ENCODE measurements around the gene WDR70. TPM values are rescaled to one million over a fixed set of nuclear protein-coding genes. Genes with fewer than 3 reads are reported as not detected.

Gene WDR70
- total and polyA plus RNA-seq, 2 of the 8 experiments (the other 6 are each of a cell fraction or from before 2014, with no cell fraction given) = 10.6 to 37.4 TPM

- Histone ChIP-seq H3K14ac (ENCODE audit: insufficient read length) (no peak overlapping the region), H3K27ac (ENCODE audit: low read depth, low read length) (no peak overlapping the region), H2AK5ac (ENCODE audit: low read depth, low read length) (no peak overlapping the region), H4K91ac (replicated peaks; ENCODE audit: insufficient read length, low read length) (no peak overlapping the region), H3K79me2 (ENCODE audit: control insufficient read depth in 1 of 2, insufficient read depth in 2 of 2, low read length in 2 of 2) (no peaks in the 10 kb centered on the region), H3K18ac (ENCODE audit: extremely low read depth, low read length) (no peak overlapping the region), H2BK15ac (ENCODE audit: low read length) (no peak overlapping the region), H3K23ac (ENCODE audit: insufficient read length) (no peak overlapping the region), H3K4me2 (ENCODE audit: insufficient read depth in 1 of 2, low read depth in 2 of 2, low read length in 2 of 2) (no peak overlapping the region), H3K36me3 (ENCODE audit: control insufficient read depth in 2 of 4, insufficient read depth in 4 of 4, low read length in 3 of 4) (no peaks in the 10 kb centered on the region), H3K27me3 (replicated peaks in 1 of 4; ENCODE audit: control insufficient read depth in 3 of 4, extremely low read depth in 1 of 4, insufficient read depth in 3 of 4, low read length in 3 of 4) (no peaks in the 10 kb centered on the region), H2AFZ (ENCODE audit: low read length) (no peak overlapping the region), H2BK120ac (replicated peaks; ENCODE audit: low read depth, low read length) (no peak overlapping the region), H3K4ac (replicated peaks; ENCODE audit: insufficient read length, low read depth, low read length) (no peak overlapping the region), H3K9me3 (ENCODE audit: insufficient read depth in 2 of 2, low read depth in 1 of 2, low read length in 1 of 2) (no peaks in the 10 kb centered on the region), H4K20me1 (replicated peaks in 1 of 2; ENCODE audit: control insufficient read depth in 1 of 2, insufficient read depth in 2 of 2, low read length in 2 of 2) (peaks cover 0 to 5% of the 10 kb centered on the region in 2 experiments), H3K56ac (replicated peaks; ENCODE audit: insufficient read length, low read depth, low read length) (no peak overlapping the region), H2BK20ac (ENCODE audit: low read length) (no peak overlapping the region), H2BK12ac (ENCODE audit: low read depth, low read length) (no peak overlapping the region), H3K4me3 (ENCODE audit: extremely low read depth in 1 of 4, insufficient read depth in 2 of 4, low read depth in 3 of 4, low read length in 4 of 4) (no peak overlapping the region), H4K5ac (ENCODE audit: insufficient read length, low read depth, low read length) (no peak overlapping the region), H3K9ac (replicated peaks in 1 of 4; ENCODE audit: extremely low read depth in 1 of 4, low read depth in 3 of 4, low read length in 3 of 4) (no peak overlapping the region), H4K8ac (ENCODE audit: extremely low read depth, insufficient read depth, low read length) (no peak overlapping the region), H3K79me1 (ENCODE audit: low read depth, low read length) (no peaks in the 10 kb centered on the region), H3K4me1 (replicated peaks in 1 of 4; ENCODE audit: control insufficient read depth in 3 of 4, insufficient read depth in 4 of 4, low read length in 3 of 4) (no peaks in the 10 kb centered on the region), H2BK5ac (ENCODE audit: low read depth, low read length) (no peak overlapping the region), H3K23me2 (ENCODE audit: low read depth, low read length) (no peaks in the 10 kb centered on the region; the same call in 1 of the 2 replicates)
- POLR2A ChIA-PET (ENCODE audit: partially characterized antibody) = no interaction called here
- FAIRE-seq (no peak), DNase-seq (ENCODE audit: low read depth in 1 of 2, low spot score in 2 of 2) (no peak)
- CTCF ChIA-PET (ENCODE audit: partially characterized antibody) = interaction anchor here (0.8 kb wide), 1 partner anchor 20 kb away, joined by 3 read pairs; no protein-coding TSS in a partner anchor
- WGBS, 2 experiments (ENCODE audit: extremely low coverage in 1 of 2, insufficient coverage in 1 of 2, insufficient read length in 1 of 2, insufficient replicate concordance in 2 of 2, low coverage in 1 of 2, low lambda C conversion rate in 2 of 2, missing lambda C conversion rate in 1 of 2) = 95% methylated on average over 2 of the region's 2 CpGs; no CpG with 5 or more reads in 1 of the 2 experiments
- TF ChIP-seq CHD1 (IDR thresholded peaks at IDR 0.05; ENCODE audit: low read depth, low read length) (no peak), HDAC6 (IDR thresholded peaks at IDR 0.05; ENCODE audit: low read depth, low read length) (no peak), TBP (IDR thresholded peaks at IDR 0.05; ENCODE audit: low read depth, low read length) (no peak), SIX5 (IDR thresholded peaks at IDR 0.05; ENCODE audit: low read depth, low read length) (no peak), GABPA (IDR thresholded peaks at IDR 0.05; ENCODE audit: borderline replicate concordance, insufficient read depth, low read length) (no peak), POLR2A (IDR thresholded peaks at IDR 0.05; ENCODE audit: control extremely low read depth in 1 of 2, low read depth in 2 of 2, low read length in 2 of 2) (no peak), RNF2 (IDR thresholded peaks at IDR 0.05; ENCODE audit: borderline replicate concordance, low read depth, low read length, missing control alignments, poor library complexity, severe bottlenecking) (no peak), JUN (IDR thresholded peaks at IDR 0.05; ENCODE audit: low read depth, low read length) (no peak), SUZ12 (IDR thresholded peaks at IDR 0.05; ENCODE audit: low read length) (no peak), ZNF274 (IDR thresholded peaks at IDR 0.05; ENCODE audit: borderline replicate concordance, extremely low read depth, low read length) (no peak), RFX5 (IDR thresholded peaks at IDR 0.05; ENCODE audit: borderline replicate concordance, low read depth, low read length) (no peak), BACH1 (IDR thresholded peaks at IDR 0.05; ENCODE audit: low read length) (no peak)
- TF ChIP-seq, protein P1, sequence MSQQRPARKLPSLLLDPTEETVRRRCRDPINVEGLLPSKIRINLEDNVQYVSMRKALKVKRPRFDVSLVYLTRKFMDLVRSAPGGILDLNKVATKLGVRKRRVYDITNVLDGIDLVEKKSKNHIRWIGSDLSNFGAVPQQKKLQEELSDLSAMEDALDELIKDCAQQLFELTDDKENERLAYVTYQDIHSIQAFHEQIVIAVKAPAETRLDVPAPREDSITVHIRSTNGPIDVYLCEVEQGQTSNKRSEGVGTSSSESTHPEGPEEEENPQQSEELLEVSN (IDR thresholded peaks at IDR 0.05) = no peak
Observed at GRCh38 chr5:37492778-37493555, 113.8 kb downstream of the WDR70 start.
